Sigmoid colon (tissue), 7 donors: ENCODE data around the gene ATP12A. TPM values are rescaled to one million over a fixed set of nuclear protein-coding genes. Genes with fewer than 3 reads are reported as not detected.

Experiments
- DNase-seq: peaks from one replicate; pipeline ENCODE4 v3.0.0-alpha.2; 2019
- H3K27ac ChIP-seq, 4 donors: fragments of 200-600 bp; sonication (generic); one replicate each; pipeline ENCODE4 v1.5.1; 2016 to 2019; ENCODE audit warnings: mild to moderate bottlenecking in 1 of 4
- H3K27me3 ChIP-seq, 3 donors: fragments of 200-600 bp; sonication (generic); one replicate each; pipeline ENCODE4 v1.5.1; 2019; ENCODE audit warnings: mild to moderate bottlenecking in 1 of 3
- H3K36me3 ChIP-seq, 4 donors: fragments of 200-600 bp; sonication (generic); one replicate each; pipeline ENCODE4 v1.5.1; 2016 to 2019
- H3K4me1 ChIP-seq, 4 donors: fragments of 200-600 bp; sonication (generic); one replicate each; pipeline ENCODE4 v1.5.1; 2017 to 2019
- H3K4me3 ChIP-seq, 4 donors: fragments of 200-600 bp; sonication (generic); one replicate each; pipeline ENCODE4 v1.5.1; 2017 to 2019; ENCODE audit warnings: mild to moderate bottlenecking in 2 of 4, moderate library complexity in 1 of 4
- H3K9me3 ChIP-seq, 4 donors: fragments of 200-600 bp in 3 of 4; sonication (generic) in 3 of 4; one replicate each; pipeline versions ENCODE4 v1.5.1 to v1.6.1; 2013 to 2019
- CTCF ChIP-seq, 4 experiments: fragments of 450-650 bp in 3 of 4; fragments of 200-600 bp in 1 of 4; IDR thresholded peaks; one replicate each; pipeline ENCODE4 v1.5.1; 2016 to 2019; ENCODE audit warnings: antibody characterized with exemption in 4 of 4, mild to moderate bottlenecking in 3 of 4, moderate library complexity in 2 of 4
- EP300 ChIP-seq, 4 donors: sonication (generic); formaldehyde crosslinking; IDR thresholded peaks; one replicate each; pipeline ENCODE4 v1.6.1; 2017; ENCODE audit warnings: antibody characterized with exemption in 4 of 4
- POLR2A ChIP-seq, 2 donors: fragments of 450-650 bp; IDR thresholded peaks; one replicate each; pipeline ENCODE4 v1.6.1; 2016; ENCODE audit warnings: antibody characterized with exemption in 2 of 2, mild to moderate bottlenecking in 2 of 2, moderate library complexity in 2 of 2
- POLR2AphosphoS5 ChIP-seq, 4 donors: sonication (generic); formaldehyde crosslinking; IDR thresholded peaks; one replicate each; pipeline ENCODE4 v1.6.1; 2017; ENCODE audit warnings: antibody characterized with exemption in 4 of 4
- WGBS, 2 donors: extraction: QIAGEN DNeasy Blood & Tissue Kit; methylation state at CpG; one replicate each; pipeline ENCODE4 v1.1.7; 2013; 5-methylcytosine and 5-hydroxymethylcytosine counted together
- intact Hi-C: fragments of 100-400 bp; cut with DNase I; formaldehyde crosslinking; loops from one replicate; pipeline ENCODE4 v1.15.1; 2023
- polyA plus RNA-seq, 3 donors: library from polyadenylated mRNA; stranded (reverse); fragments of 200-250 nt; gene quantifications; one replicate each; pipeline ENCODE4 v1.2.3, GENCODE V29; 2013
- total RNA-seq, 4 donors: library from RNA; depleted of rRNA; stranded (reverse); fragments of >200 nt; gene quantifications; one replicate each; pipeline ENCODE4 v1.1.0, GENCODE V29; 2016
- donor health status: healthy with polysubstance abuse.
- donor health status: Bipolar disorder and iron deficiency.
- donor health status: healthy.

ATP12A gene
- total and polyA plus RNA-seq, 7 donors, result not detected

GRCh38 chr13:24706886-24707585 lies 26.8 kb downstream of the ATP12A start:
- TF ChIP-seq CTCF (IDR thresholded peaks at IDR 0.05), result no peak
- TF ChIP-seq EP300 (IDR thresholded peaks at IDR 0.05), result no peak
- TF ChIP-seq POLR2AphosphoS5 (IDR thresholded peaks at IDR 0.05), result no peak
- TF ChIP-seq POLR2A (IDR thresholded peaks at IDR 0.05), result no peak
- no peak for DNase-seq
- Histone ChIP-seq H3K27ac (no peak overlapping the region), H3K27me3 (no peaks in the 10 kb centered on the region), H3K9me3 (no peaks in the 10 kb centered on the region), H3K4me3 (no peak overlapping the region), H3K4me1 (no peaks in the 10 kb centered on the region), H3K36me3 (no peaks in the 10 kb centered on the region)
- intact Hi-C loops, result no loop called here
- 90 to 92% methylated on average over 14 of the region's 14 CpGs for WGBS, 2 donors

GRCh38 chr13:24709186-24709913 lies 29.1 kb downstream of the ATP12A start:
- Histone ChIP-seq H3K9me3 (no peaks in the 10 kb centered on the region), H3K27me3 (no peaks in the 10 kb centered on the region), H3K36me3 (no peaks in the 10 kb centered on the region), H3K4me3 (no peak overlapping the region), H3K4me1 (no peaks in the 10 kb centered on the region), H3K27ac (no peak overlapping the region)
- WGBS, 2 donors, result 48 to 79% methylated on average over 18 of the region's 18 CpGs
- no peak for DNase-seq
- intact Hi-C loops, result no loop called here
- TF ChIP-seq POLR2AphosphoS5 (IDR thresholded peaks at IDR 0.05) (no peak), EP300 (IDR thresholded peaks at IDR 0.05) (no peak), POLR2A (IDR thresholded peaks at IDR 0.05) (no peak), CTCF (IDR thresholded peaks at IDR 0.05) (no peak)

GRCh38 chr13:24713022-24713421 lies 32.8 kb downstream of the ATP12A start:
- 73 to 87% methylated on average over 2 of the region's 2 CpGs for WGBS, 2 donors
- Histone ChIP-seq H3K27ac (no peak overlapping the region), H3K4me3 (no peak overlapping the region), H3K36me3 (no peaks in the 10 kb centered on the region), H3K4me1 (no peaks in the 10 kb centered on the region), H3K9me3 (no peaks in the 10 kb centered on the region), H3K27me3 (no peaks in the 10 kb centered on the region)
- TF ChIP-seq CTCF (IDR thresholded peaks at IDR 0.05) (no peak), POLR2A (IDR thresholded peaks at IDR 0.05) (no peak), POLR2AphosphoS5 (IDR thresholded peaks at IDR 0.05) (no peak), EP300 (IDR thresholded peaks at IDR 0.05) (no peak)
- no peak for DNase-seq
- intact Hi-C loops, result no loop called here

GRCh38 chr13:24716011-24716410 lies 35.8 kb downstream of the ATP12A start:
- WGBS, 2 donors, result 44 to 55% methylated on average over 5 of the region's 5 CpGs
- intact Hi-C loops, result no loop called here
- Histone ChIP-seq H3K36me3 (no peaks in the 10 kb centered on the region), H3K27me3 (no peaks in the 10 kb centered on the region), H3K9me3 (no peaks in the 10 kb centered on the region), H3K4me3 (no peak overlapping the region), H3K27ac (no peak overlapping the region), H3K4me1 (no peaks in the 10 kb centered on the region)
- TF ChIP-seq POLR2A (IDR thresholded peaks at IDR 0.05) (no peak), CTCF (IDR thresholded peaks at IDR 0.05) (no peak), EP300 (IDR thresholded peaks at IDR 0.05) (no peak), POLR2AphosphoS5 (IDR thresholded peaks at IDR 0.05) (no peak)
- no peak for DNase-seq
